GM19099 (cell line): ENCODE data around the gene MSANTD2.
A peak's percentile ranks its signal among the peaks of the same experiment; 100 is the strongest.

ENCODE experiments used
- POLR2A ChIP-seq: IDR thresholded peaks from 3 replicates; pipeline ENCODE4 v1.6.1; 2011; ENCODE audit warnings: low read depth; ENCODE audit not compliant: insufficient read length; ENCODE audit errors: extremely low read depth

The MSANTD2 gene

GRCh38 chr11:124766156-124766555 is 34.0 kb downstream of the MSANTD2 start:
- no peak for TF ChIP-seq POLR2A

DNA sequence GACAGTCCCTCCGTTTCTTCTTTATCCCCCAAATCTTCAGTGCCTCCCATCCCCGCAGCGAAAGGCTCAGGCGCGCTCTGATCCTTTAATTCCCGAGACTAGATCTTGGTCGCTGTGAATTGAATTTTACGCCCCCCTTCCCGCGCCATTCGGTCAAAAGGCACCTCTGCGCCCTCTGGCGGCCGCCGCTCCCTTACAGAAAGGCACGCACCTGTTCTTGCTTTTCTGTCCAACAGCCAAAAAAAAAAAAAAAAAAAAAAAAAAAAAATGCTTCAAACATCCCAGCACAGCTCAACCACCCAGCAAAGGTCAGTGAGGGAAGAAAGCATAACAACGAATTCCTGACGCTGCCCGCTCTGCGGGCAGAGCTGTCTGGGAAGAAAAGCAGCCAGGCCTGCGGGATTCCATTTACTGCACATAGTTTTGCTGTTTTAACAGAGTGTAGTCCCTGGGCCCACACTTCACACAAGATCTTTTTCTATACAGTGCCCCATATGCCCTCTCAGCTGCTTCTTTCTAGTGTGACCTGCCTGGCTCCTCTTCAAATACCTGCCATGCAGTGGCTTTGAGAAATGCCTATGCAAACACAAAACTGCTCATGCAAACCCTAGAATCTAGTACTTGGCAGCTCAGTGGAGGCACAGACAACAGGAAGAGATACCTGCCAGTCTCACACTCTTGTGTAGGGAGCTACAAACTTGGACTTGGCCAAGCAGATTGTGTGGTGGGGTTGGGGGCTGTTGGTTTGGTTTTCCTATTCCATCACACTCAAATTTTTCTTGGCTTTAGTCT is 36.9 kb downstream of the MSANTD2 start:
- no peak for TF ChIP-seq POLR2A

DNA sequence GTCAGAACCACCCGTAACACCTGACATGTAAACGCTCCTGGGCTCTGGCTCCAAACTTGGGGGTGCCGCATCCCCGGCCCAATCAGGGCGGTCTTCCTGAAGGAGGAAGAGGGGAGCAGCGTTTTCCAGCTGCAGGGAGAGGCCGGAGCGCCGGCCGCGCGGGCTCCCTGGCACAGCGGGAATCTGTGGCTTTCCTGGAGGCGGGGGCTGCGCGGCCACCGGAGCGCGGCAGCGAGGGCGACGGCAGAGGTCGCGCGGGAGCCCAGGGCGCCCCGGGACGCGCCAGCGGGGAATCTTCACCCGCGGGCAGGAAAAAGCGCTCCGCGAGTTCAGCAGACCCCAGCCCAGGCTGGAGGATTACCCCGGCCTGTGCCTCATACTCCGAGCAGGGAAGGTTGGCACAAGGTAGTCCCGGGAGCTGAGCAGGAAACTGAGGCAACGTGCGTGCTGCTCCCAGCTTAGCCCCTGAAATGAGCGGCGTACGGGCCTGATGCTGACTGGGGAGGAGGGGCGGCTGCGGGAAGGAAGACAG is 37.5 kb downstream of the MSANTD2 start:
- TF ChIP-seq POLR2A = no peak

DNA sequence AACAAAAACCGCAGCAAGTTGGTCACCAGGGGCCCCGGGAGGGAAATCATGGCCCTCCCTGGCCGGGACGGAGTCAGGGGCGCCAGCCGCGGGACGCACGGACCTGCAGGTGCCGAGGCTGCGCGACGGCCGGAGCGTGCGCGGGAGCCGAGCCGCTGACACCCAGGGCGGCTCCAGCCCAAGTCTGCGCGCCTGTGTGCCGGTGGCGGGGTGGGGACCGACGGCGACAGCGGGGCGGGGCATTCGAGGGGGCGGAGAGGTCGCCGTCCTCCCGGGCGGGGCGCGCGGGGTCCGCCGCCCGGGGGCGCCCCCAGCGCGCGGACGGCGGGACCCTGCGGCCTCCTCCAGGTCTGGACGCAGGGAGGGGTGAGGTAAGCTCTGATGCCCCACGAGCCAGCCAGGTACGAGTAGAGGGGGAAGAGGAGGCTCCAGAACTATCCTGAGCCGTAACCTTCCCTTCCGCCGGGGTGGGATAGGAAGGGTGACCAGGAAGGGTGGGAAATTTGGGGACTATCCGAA is 38.0 kb downstream of the MSANTD2 start, which contains the start of gene ESAM:
Gene ESAM, minus strand, starts transcription at position 186 of the 519 bp plus-strand sequence. Its CDS starts 136 bp downstream, at position 50.
- TF ChIP-seq POLR2A = peak; percentile 98

DNA sequence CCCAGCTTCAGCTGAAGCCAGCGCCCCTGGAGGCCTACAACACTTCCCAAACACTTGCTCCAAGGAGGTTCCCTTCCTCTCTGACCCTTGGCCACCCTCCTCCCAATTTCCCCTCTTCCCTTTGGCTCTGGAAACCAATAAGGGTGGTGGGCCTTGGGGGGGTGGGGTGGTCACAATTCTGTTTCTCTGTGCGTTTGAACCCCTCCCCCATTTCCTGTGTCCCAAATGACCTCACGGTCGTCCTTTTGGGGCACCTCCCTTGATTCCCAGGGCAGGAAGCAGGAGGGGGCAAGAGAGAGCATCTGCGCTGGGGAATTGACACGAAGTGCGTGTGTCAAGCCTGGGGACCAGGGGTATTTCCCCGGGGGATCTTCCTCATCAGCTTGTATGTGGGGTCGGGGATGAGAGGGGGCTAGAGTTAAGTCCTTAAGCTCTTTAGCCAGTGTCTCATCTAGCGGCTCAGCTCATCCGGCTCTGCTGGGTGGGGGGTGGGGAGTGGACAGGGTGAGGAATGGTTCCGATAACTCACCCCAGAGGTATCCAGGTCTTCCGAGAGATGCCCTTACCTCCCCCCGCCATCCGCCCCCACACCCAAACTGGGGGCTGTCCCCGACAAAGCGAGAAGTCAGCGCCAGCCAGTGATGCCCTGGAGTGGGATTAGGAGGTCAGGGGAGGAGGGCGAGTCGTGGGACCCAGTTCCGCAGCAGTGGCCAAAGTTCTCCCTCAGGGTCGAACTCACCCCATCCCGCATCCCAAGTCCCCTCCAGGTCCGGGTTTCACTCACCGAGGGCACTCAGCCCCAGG is 38.7 kb downstream of the MSANTD2 start:
- TF ChIP-seq POLR2A = no peak

DNA sequence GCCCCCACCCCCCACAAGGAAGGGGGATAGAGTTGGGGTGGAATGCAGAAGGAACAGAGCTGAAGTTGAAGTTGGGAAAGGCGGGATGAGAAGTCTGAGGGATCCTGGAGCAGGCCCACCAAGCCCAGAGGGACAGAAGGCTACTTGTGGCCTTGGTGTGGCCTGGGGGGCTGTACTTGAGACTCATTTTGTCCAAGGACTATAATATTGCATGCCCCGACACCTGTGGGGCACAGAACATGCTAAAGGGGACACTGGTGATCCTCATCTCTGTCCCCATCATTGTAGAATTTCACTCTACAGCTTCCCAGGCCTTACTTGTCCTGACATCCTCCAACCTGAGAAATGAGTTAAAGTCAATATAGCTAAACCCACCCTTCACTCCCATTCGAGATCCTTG is 39.4 kb downstream of the MSANTD2 start:
- TF ChIP-seq POLR2A = no peak

DNA sequence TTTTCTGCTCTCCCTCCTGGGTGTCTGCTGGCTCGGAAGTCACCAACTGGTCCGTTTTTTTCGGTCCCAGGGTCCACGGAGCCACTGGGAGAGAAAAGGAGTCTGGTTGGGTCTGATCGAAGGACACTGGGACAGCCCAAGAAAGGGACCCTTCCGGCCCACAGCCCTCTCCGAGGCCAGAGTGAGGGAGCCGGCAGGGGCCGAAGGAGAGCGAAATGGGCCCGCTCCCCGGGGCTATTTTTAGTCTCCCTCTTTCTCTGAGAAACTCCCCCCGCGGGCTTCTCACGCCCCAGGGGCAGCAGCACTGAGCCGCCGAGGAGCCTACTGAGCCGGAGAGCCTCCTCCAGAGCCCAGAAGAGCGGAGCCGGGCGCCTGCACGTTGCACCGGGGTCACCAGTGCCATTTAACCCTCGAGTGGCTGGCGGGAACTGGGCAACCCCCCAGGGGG is 40.0 kb downstream of the MSANTD2 start:
- peak; percentile 52 for TF ChIP-seq POLR2A

DNA sequence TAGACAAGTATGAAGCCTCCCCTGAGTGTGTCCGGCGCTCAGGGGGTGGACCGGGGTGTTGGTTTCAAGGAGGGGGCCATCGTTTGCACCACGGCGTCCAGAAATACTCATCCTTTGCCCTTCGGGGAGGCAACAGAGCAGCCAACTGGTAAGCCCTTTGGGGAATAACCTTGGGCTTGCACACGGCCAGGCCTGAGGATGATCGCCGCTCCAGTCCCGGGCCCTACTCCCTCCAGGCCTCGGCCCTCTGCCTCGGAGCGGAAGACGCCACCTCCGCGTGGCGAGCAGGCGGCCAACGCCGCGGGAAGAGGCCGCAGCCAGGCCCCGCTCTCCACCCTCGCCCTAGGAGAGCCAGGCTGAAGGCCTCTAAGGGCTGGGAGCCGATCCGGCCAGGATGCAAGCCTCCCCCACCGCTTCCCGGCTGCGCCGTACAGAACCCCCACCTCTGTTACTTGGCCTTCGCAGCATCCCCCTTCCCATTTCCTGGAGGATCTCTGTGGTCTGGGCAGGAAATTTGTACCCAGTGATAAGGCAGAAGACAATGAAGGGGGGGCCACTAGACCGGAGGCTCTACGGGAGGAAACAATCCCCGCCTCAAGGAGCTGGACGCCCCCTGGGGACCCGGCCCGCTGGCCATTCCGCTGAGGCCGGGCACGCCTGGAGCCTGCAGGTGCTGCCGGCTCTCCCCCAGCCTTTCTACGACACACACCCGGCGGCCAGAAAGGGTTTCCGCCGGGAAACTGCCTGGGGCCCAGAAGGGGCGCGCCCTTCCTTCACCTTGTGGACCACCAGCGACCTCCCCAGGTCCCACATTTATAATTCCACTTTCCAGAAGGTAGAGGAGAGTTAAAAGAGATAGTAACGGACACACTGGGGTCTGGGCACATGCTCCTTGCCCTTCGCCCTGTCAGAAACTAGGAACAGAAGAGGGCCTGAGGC is 40.7 kb downstream of the MSANTD2 start:
- TF ChIP-seq POLR2A = no peak

- no peak for TF ChIP-seq POLR2A
Observed at GRCh38 chr11:124758355-124759265, 41.6 kb downstream of the MSANTD2 start.

DNA sequence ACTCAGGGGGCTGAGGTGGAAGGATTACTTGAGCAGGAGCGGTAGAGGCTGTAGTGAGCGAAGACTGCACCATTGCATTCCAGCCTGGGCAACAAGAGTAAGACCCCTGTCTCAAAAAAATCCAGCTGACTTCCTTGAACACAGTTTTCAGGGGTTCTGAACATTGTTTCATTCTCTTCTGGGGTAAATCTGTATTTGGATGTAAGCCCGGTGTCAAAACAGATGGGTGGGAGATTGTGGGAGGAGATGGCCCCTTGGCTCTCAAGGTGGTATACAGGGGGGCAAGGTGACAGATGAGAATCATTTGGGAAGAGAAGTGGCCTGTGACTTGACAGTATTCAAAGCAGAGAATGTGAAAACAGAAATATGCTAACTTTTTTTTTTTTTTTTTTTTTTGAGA is 42.9 kb downstream of the MSANTD2 start:
- no peak for TF ChIP-seq POLR2A

GRCh38 chr11:124756753-124757227 is 43.4 kb downstream of the MSANTD2 start:
- no peak for TF ChIP-seq POLR2A

- no peak for TF ChIP-seq POLR2A
Observed at GRCh38 chr11:124756033-124756752, 44.0 kb downstream of the MSANTD2 start.
